BLaER1 (cell line): ENCODE data around the gene SFI1.
A peak's percentile ranks its signal among the peaks of the same experiment; 100 is the strongest.

Source experiments
- H3K27ac ChIP-seq: shearing (Covaris generic); formaldehyde crosslinking; 2 replicates; pipeline ENCODE4 v1.8.1; 2022
- H3K27me3 ChIP-seq: shearing (Covaris generic); formaldehyde crosslinking; 2 replicates; pipeline ENCODE4 v1.8.1; 2022
- H3K36me3 ChIP-seq: shearing (Covaris generic); formaldehyde crosslinking; 2 replicates; pipeline ENCODE4 v1.8.1; 2022
- H3K4me1 ChIP-seq: shearing (Covaris generic); formaldehyde crosslinking; 2 replicates; pipeline ENCODE4 v1.8.1; 2022
- H3K4me2 ChIP-seq: shearing (Covaris generic); formaldehyde crosslinking; 2 replicates; pipeline ENCODE4 v1.8.1; 2022
- H3K4me3 ChIP-seq: shearing (Covaris generic); formaldehyde crosslinking; 2 replicates; pipeline ENCODE4 v1.8.1; 2022
- H3K9ac ChIP-seq: shearing (Covaris generic); formaldehyde crosslinking; 2 replicates; pipeline ENCODE4 v1.8.1; 2022
- H3K9me3 ChIP-seq: shearing (Covaris generic); formaldehyde crosslinking; 2 replicates; pipeline ENCODE4 v1.8.1; 2022
- H4K20me1 ChIP-seq: shearing (Covaris generic); formaldehyde crosslinking; 2 replicates; pipeline ENCODE4 v1.8.1; 2022
- Cebpa-rat ChIP-seq: shearing (Covaris generic); IDR thresholded peaks from 2 replicates; pipeline ENCODE4 v1.8.1; 2022

SFI1 gene, protein sequence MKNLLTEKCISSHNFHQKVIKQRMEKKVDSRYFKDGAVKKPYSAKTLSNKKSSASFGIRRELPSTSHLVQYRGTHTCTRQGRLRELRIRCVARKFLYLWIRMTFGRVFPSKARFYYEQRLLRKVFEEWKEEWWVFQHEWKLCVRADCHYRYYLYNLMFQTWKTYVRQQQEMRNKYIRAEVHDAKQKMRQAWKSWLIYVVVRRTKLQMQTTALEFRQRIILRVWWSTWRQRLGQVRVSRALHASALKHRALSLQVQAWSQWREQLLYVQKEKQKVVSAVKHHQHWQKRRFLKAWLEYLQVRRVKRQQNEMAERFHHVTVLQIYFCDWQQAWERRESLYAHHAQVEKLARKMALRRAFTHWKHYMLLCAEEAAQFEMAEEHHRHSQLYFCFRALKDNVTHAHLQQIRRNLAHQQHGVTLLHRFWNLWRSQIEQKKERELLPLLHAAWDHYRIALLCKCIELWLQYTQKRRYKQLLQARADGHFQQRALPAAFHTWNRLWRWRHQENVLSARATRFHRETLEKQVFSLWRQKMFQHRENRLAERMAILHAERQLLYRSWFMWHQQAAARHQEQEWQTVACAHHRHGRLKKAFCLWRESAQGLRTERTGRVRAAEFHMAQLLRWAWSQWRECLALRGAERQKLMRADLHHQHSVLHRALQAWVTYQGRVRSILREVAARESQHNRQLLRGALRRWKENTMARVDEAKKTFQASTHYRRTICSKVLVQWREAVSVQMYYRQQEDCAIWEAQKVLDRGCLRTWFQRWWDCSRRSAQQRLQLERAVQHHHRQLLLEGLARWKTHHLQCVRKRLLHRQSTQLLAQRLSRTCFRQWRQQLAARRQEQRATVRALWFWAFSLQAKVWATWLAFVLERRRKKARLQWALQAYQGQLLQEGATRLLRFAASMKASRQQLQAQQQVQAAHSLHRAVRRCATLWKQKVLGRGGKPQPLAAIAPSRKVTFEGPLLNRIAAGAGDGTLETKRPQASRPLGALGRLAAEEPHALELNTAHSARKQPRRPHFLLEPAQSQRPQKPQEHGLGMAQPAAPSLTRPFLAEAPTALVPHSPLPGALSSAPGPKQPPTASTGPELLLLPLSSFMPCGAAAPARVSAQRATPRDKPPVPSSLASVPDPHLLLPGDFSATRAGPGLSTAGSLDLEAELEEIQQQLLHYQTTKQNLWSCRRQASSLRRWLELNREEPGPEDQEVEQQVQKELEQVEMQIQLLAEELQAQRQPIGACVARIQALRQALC

DNA sequence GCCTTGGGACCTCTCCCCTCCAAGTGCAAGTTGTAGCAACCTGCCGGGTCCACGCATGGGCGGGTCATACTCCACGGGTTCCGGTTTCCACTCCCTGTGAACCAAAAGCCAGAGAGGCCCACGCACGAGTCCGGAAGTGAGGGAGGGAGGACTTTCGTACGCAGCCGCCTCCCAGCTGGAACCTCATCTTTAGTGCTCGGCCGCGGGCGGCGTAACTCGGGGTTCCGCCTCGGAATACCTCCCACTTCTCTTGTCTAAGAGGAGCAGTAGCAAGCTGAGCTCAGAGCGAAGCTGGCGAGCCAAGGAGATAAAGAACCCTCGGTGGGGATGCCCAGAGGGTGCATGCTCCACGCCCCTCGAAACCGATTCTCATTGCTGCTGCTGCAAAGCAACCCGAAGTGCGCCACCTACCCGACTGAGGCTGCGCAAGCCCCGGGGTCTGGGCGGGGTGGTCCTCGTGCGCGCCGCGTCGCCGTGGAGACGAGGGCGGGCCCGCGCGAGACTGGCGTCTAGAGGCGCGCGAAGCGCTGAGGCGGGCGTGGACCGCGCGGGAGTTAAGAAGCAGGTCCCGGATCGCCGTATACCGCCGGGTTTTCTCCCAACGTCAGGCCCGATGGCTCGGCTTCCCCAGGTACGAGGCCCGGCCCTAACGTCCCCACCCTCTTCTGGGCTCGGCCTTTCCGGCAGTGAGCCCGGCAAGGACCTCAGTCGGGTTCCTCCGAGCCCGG, at the start of gene SFI1:
Gene SFI1 (plus strand): TSS at position 530 of the 728 bp plus-strand sequence. CDS start 11,749 bp downstream, outside the sequence.
- Histone ChIP-seq H3K9me3 (peaks cover 10% of the 10 kb centered on the region), H3K4me3 (peak within 1 kb of the TSS; percentile 82), H3K27ac (peak within 1 kb of the TSS; percentile 53), H3K9ac (peak within 1 kb of the TSS; percentile 75), H3K4me2 (peak within 1 kb of the TSS; percentile 83), H3K27me3 (no peaks in the 10 kb centered on the region), H3K36me3 (peaks cover 21% of the 10 kb centered on the region), H4K20me1 (no peaks in the 10 kb centered on the region), H3K4me1 (peaks cover 34% of the 10 kb centered on the region)
- TF ChIP-seq Cebpa-rat, result no peak

DNA sequence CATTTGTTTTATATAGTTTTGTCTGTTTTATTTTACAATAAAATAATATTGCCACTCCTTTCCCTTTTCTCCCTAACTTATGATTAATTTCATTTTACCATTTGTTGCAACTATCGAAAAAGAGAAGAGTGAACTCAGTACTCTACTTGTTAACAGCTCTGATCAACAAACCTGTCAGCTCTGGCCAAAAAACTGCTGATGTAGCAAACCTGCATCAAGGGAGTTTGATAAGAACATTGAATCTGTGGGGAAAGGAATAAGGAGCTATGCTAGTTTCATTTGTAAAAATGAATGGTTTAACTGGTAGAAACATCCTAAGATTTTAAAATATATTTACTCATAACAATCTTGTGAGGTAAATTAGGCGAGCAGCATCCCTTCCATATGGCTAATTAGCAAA, 49.6 kb upstream of the SFI1 start:
- Histone ChIP-seq H3K36me3 (peaks cover 91% of the 10 kb centered on the region), H3K27ac (no peak overlapping the region), H3K27me3 (no peaks in the 10 kb centered on the region), H3K9me3 (no peaks in the 10 kb centered on the region), H3K4me3 (no peak overlapping the region), H3K4me1 (peaks cover 12% of the 10 kb centered on the region), H3K4me2 (no peak overlapping the region), H4K20me1 (peaks cover 11% of the 10 kb centered on the region; the same call in 1 of the 2 replicates), H3K9ac (no peak overlapping the region)
- TF ChIP-seq Cebpa-rat, result no peak

DNA sequence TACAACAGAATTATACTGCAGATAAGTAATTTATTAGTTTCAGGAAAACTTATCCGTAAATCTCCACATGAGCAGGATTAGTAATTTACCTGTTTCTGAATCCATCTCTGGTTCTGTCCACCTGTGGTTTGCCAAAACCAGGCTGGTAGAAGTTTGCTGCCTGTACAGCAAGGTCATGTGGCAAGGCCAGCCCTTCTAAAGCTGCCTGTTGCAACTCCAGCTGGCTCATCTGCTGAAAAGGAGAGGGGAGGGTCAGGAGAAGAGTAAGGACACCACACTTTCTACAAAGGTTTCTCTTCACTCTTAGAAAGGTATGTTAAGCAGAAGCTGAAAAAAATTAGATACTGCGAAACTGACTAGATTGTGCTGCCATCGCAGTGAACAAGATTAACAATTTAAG, 49.0 kb upstream of the SFI1 start:
- Histone ChIP-seq H4K20me1 (peaks cover 8% of the 10 kb centered on the region; the same call in 1 of the 2 replicates), H3K9me3 (no peaks in the 10 kb centered on the region), H3K9ac (no peak overlapping the region), H3K27me3 (no peaks in the 10 kb centered on the region), H3K36me3 (peaks cover 89% of the 10 kb centered on the region), H3K27ac (no peak overlapping the region), H3K4me2 (no peak overlapping the region), H3K4me1 (peaks cover 12% of the 10 kb centered on the region), H3K4me3 (no peak overlapping the region)
- no peak for TF ChIP-seq Cebpa-rat

DNA sequence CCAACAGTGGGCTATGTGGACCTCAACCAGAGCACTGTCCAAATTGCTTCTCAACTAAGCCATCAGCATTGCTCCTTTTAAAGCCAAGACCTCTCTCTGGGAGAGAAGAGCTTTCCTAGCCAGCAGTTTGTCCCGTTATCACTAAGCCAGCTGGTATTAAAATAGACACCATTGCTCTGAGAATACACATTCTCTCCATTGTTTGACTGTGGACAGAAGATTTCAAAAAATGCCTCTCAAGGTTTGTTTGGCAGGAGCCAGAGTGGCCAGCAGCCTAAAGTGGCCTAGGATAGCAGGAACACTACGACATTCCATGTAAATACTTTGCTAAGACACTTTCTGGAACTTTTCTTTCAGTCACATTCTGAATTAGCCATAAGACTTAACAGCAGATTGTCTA, 48.0 kb upstream of the SFI1 start:
- Histone ChIP-seq H3K27me3 (no peaks in the 10 kb centered on the region), H3K4me2 (no peak overlapping the region), H3K9ac (no peak overlapping the region), H4K20me1 (no peaks in the 10 kb centered on the region), H3K4me1 (peaks cover 12% of the 10 kb centered on the region), H3K27ac (no peak overlapping the region), H3K4me3 (no peak overlapping the region), H3K9me3 (no peaks in the 10 kb centered on the region), H3K36me3 (peaks cover 89% of the 10 kb centered on the region)
- no peak for TF ChIP-seq Cebpa-rat

DNA sequence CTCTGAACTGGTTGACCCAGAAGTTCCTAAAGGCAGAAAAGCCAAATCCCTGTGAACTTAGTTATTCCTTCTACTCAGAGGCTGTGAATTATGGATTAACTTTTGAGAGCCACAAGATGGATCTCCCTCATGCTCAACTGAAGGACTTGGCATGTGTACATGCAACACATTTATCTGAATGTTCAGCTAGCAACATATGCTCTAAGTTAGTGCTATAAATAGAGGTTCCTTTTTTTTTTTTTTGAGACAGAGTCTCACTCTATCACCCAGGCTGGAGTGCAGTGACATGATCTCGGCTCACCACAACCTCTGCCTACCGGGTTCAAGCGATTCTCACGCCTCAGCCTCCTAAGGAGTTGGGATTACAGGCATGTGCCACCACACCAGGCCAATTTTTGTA, 46.8 kb upstream of the SFI1 start:
- Histone ChIP-seq H3K36me3 (peaks cover 89% of the 10 kb centered on the region), H3K27ac (no peak overlapping the region), H4K20me1 (no peaks in the 10 kb centered on the region)

DNA sequence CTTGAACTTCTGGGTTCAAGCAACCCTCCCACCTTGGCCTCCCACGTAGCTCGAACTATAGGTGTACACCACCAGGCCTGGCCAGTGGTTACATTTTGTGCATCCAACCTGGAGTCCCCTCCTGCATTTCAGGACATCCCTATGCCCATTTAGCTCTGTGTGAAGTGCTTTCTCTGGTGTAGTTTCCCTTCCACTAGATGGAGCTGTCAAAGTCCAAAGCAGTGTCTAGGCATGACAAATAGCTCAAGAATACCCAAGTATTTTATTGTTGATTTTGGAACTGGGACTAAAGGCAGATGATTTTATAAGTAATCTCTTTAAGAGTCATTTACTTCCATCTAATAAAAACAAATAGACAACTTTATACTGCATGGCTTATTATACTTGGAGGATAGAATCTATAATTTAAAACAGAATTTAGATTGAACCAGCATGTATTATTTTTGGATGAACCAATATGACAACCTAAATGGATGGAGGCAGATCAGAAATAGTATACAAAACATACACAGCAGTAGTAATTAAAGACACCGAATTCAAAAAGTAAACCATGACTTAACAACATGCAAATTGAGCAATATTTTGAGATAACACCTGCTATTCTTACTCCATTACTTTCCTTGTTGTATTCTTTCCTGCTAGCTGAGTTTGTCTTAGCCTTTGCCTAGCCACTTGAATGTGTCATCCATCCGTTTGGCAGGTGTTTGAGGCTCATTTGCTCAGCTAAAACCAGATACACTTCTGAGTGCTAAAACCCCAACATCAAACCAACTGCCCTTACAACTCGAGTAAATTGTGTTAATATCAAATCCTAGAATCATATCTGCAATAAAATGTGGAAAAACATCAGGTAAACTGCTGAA, 44.4 kb upstream of the SFI1 start:
- H3K4me2 ChIP-seq, result no peak overlapping the region
- no peak for TF ChIP-seq Cebpa-rat
- H3K36me3 ChIP-seq, result peaks cover 86% of the 10 kb centered on the region
- no peak overlapping the region for H3K9ac ChIP-seq
- no peak overlapping the region for H3K4me3 ChIP-seq
- no peaks in the 10 kb centered on the region for H3K9me3 ChIP-seq
- no peaks in the 10 kb centered on the region for H3K27me3 ChIP-seq
- H4K20me1 ChIP-seq, result no peaks in the 10 kb centered on the region
- no peak overlapping the region for H3K27ac ChIP-seq
- H3K4me1 ChIP-seq, result peaks cover 12% of the 10 kb centered on the region

More for the DNA sequence above, 46.8 kb upstream of the SFI1 start:
- Histone ChIP-seq H3K9ac (no peak overlapping the region), H3K4me2 (no peak overlapping the region), H3K4me3 (no peak overlapping the region), H3K4me1 (peaks cover 12% of the 10 kb centered on the region), H3K9me3 (no peaks in the 10 kb centered on the region), H3K27me3 (no peaks in the 10 kb centered on the region)
- TF ChIP-seq Cebpa-rat, result no peak

DNA sequence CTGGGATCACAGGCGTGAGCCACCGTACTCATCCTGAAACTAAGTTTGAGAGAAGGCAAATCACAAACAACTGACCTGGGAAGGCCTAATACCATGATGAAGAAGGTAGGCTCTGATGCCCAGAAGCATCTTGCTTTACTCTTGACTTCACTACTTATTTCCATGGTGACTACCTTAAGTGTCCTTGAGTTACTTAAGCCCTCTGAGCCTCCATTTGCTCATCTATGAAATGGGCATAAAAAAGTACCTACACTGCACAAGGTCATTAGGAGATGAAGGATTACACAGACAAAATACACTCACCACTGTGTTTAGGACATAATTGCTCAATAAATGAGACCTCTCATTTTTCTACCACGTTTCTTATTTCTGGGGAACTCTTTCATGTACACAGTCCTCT, 34.6 kb upstream of the SFI1 start:
- Histone ChIP-seq H3K9ac (no peak overlapping the region), H3K4me2 (no peak overlapping the region), H3K36me3 (peaks cover 93% of the 10 kb centered on the region), H3K9me3 (no peaks in the 10 kb centered on the region), H3K27ac (no peak overlapping the region), H3K27me3 (no peaks in the 10 kb centered on the region), H3K4me3 (no peak overlapping the region), H4K20me1 (peaks cover 23% of the 10 kb centered on the region; the same call in 1 of the 2 replicates), H3K4me1 (no peaks in the 10 kb centered on the region)
- no peak for TF ChIP-seq Cebpa-rat

DNA sequence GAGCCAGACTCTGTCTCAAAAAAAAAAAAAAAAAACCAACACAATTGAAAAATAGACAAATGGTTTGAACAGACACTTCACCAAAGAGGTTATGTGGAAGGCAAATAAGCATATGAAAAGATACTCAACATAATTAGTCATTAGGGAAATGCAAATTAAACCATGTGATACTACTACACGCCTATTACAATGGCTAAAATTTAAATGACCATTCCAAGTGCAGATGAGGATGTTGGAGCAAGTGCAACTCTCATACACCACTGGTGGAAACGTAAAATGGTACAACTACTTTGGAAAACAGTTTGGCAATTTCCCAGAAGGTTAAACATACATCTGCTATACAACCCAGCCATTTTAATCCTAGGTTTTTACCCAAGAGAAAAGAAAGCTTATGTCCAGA, 31.0 kb upstream of the SFI1 start:
- H3K27ac ChIP-seq, result no peak overlapping the region
- no peaks in the 10 kb centered on the region for H3K4me1 ChIP-seq
- no peaks in the 10 kb centered on the region for H3K9me3 ChIP-seq
- no peak overlapping the region for H3K4me2 ChIP-seq
- H3K4me3 ChIP-seq, result no peak overlapping the region
- H3K36me3 ChIP-seq, result peaks cover 97% of the 10 kb centered on the region
- no peak overlapping the region for H3K9ac ChIP-seq
- H3K27me3 ChIP-seq, result no peaks in the 10 kb centered on the region
- H4K20me1 ChIP-seq, result peaks cover 38% of the 10 kb centered on the region
- no peak for TF ChIP-seq Cebpa-rat
